K562 (cell line): ENCODE results near the gene OSGEP. TPM values are rescaled to one million over a fixed set of nuclear protein-coding genes. Genes with fewer than 3 reads are reported as not detected.

Source experiments
- DNMT1 ChIP-seq: fragments of 450-650 bp; IDR thresholded peaks from 2 replicates; pipeline ENCODE4 v1.6.1; 2016; ENCODE audit warnings: antibody characterized with exemption, mild to moderate bottlenecking
- DPF2 ChIP-seq: fragments of 450-650 bp; IDR thresholded peaks from 2 replicates; pipeline ENCODE4 v1.6.1; 2016
- KLF6 ChIP-seq: fragments of 250-450 bp; sonication (Bioruptor Pico); IDR thresholded peaks from 2 replicates; pipeline ENCODE4 v1.4.0; 2020; ENCODE audit warnings: mild to moderate bottlenecking, moderate library complexity, borderline replicate concordance
- MBD2 ChIP-seq: sonication (generic); IDR thresholded peaks from 2 replicates; pipeline ENCODE4 v1.6.1; 2016; ENCODE audit warnings: low read depth, borderline replicate concordance
- NFRKB ChIP-seq: fragments of 450-650 bp; IDR thresholded peaks from 2 replicates; pipeline ENCODE4 v1.6.1; 2016; ENCODE audit warnings: low read depth
- PRDM10 ChIP-seq: fragments of 450-650 bp; IDR thresholded peaks from 2 replicates; pipeline ENCODE4 v1.6.1; 2018; ENCODE audit not compliant: partially characterized antibody
- RBM25 ChIP-seq: fragments of 200-400 bp; formaldehyde crosslinking; IDR thresholded peaks from 2 replicates; pipeline ENCODE4 v1.6.1; 2018; ENCODE audit warnings: low read length, low read depth, moderate library complexity; ENCODE audit not compliant: severe bottlenecking
- ZNF212 ChIP-seq: fragments of 450-650 bp; formaldehyde crosslinking; IDR thresholded peaks from 2 replicates; pipeline ENCODE4 v1.4.0; 2020; ENCODE audit warnings: mild to moderate bottlenecking
- ZNF507 ChIP-seq: conservative IDR thresholded peaks from 2 replicates; pipeline ENCODE4 v1.6.1; 2017; ENCODE audit warnings: missing genetic modification characterization, missing compliant biosample characterization
- ZNF639 ChIP-seq, 2 experiments: fragments of 200-800 bp in 1 of 2; sonication (Bioruptor generic) in 1 of 2; sonication (generic) in 1 of 2; formaldehyde crosslinking in 1 of 2; IDR thresholded peaks in 1 of 2; conservative IDR thresholded peaks in 1 of 2; 2 replicates each; pipeline versions ENCODE4 v1.5.0 to v1.6.1; 2016 to 2020; ENCODE audit warnings: missing compliant biosample characterization in 1 of 2, missing genetic modification characterization in 1 of 2, missing genetic modification reagents in 1 of 2
- polyA plus RNA-seq, 8 experiments: library from polyadenylated mRNA; depleted of rRNA in 4 of 8; stranded (reverse) in 5 of 8; unstranded in 3 of 8; fragments of >200 nt; fragmentation: Nextera tagmentation in 2 of 8; fragmentation: Illumina TruSeq in 1 of 8; extraction: Ambion mirVana in 2 of 8; extraction: Trizol in 1 of 8; gene quantifications; 2 replicates each; pipeline versions ENCODE4 v1.2.1 to v1.2.3, GENCODE V29; 2011 to 2014; ENCODE audit warnings: inconsistent platforms in 1 of 8, missing spikeins in 1 of 8
- total RNA-seq, 7 experiments: library from RNA; depleted of rRNA in 6 of 7; stranded (reverse); fragments of >200 nt in 6 of 7; fragmentation: Illumina TruSeq in 2 of 7; extraction: Trizol in 2 of 7; gene quantifications; 2 replicates each; pipeline versions ENCODE4 v1.2.1 to v1.2.3, GENCODE V29; 2011 to 2021; ENCODE audit warnings: low replicate concordance in 1 of 7
- TF ChIP-seq, protein P1 (sequence below): fragments of 250-450 bp; sonication (Bioruptor Pico); IDR thresholded peaks from 2 replicates; pipeline ENCODE4 v1.4.0; 2020; ENCODE audit warnings: mild to moderate bottlenecking, moderate library complexity
- TF ChIP-seq, protein P2 (sequence below): fragments of 250-450 bp; sonication (Bioruptor Pico); IDR thresholded peaks from 2 replicates; pipeline ENCODE4 v1.4.0; 2020; ENCODE audit warnings: borderline replicate concordance
- TF ChIP-seq, protein P3 (sequence below), 2 experiments: fragments of 450-650 bp in 1 of 2; sonication (generic) in 1 of 2; formaldehyde crosslinking in 1 of 2; IDR thresholded peaks in 1 of 2; conservative IDR thresholded peaks in 1 of 2; 2 replicates each; pipeline versions ENCODE4 v1.6.1 to v1.8.1; 2016 to 2023; ENCODE audit warnings: mild to moderate bottlenecking in 2 of 2, moderate library complexity in 2 of 2, inconsistent platforms in 1 of 2, missing genetic modification reagents in 1 of 2

The OSGEP gene
- total and polyA plus RNA-seq, 9 of the 15 experiments (the other 6 are each of a cell fraction or from before 2014, with no cell fraction given): 32.1 to 59.2 (median 44.1) TPM

GRCh38 chr14:20427231-20428009 lies 27.2 kb downstream of the OSGEP start (continued):
- TF ChIP-seq, protein P1, sequence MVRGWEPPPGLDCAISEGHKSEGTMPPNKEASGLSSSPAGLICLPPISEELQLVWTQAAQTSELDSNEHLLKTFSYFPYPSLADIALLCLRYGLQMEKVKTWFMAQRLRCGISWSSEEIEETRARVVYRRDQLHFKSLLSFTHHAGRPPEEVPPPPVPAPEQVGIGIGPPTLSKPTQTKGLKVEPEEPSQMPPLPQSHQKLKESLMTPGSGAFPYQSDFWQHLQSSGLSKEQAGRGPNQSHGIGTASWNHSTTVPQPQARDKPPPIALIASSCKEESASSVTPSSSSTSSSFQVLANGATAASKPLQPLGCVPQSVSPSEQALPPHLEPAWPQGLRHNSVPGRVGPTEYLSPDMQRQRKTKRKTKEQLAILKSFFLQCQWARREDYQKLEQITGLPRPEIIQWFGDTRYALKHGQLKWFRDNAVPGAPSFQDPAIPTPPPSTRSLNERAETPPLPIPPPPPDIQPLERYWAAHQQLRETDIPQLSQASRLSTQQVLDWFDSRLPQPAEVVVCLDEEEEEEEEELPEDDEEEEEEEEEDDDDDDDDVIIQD: no peak
- TF ChIP-seq, protein P2, sequence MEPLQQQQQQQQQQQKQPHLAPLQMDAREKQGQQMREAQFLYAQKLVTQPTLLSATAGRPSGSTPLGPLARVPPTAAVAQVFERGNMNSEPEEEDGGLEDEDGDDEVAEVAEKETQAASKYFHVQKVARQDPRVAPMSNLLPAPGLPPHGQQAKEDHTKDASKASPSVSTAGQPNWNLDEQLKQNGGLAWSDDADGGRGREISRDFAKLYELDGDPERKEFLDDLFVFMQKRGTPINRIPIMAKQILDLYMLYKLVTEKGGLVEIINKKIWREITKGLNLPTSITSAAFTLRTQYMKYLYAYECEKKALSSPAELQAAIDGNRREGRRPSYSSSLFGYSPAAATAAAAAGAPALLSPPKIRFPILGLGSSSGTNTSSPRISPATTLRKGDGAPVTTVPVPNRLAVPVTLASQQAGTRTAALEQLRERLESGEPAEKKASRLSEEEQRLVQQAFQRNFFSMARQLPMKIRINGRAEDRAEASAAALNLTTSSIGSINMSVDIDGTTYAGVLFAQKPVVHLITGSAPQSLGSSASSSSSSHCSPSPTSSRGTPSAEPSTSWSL (CRISPR knock-in tag): no peak
- TF ChIP-seq DPF2 (peak; percentile 75; the same call in 1 of the 2 replicates), NFRKB (peak; percentile 26; the same call in 1 of the 2 replicates), PRDM10 (peak; percentile 94), RBM25 (peak; percentile 24), ZNF507 (tag) (no peak), ZNF639 (CRISPR knock-in tag; conservative IDR thresholded peaks at IDR 0.05 in 1 of 2, IDR thresholded peaks at IDR 0.05 in 1 of 2) (no peak), KLF6 (CRISPR knock-in tag) (no peak), DNMT1 (no peak), MBD2 (0 out of 2 replicates have a peak, but pooled peaks have one; percentile 32), ZNF212 (CRISPR knock-in tag) (no peak)
- TF ChIP-seq, protein P3, sequence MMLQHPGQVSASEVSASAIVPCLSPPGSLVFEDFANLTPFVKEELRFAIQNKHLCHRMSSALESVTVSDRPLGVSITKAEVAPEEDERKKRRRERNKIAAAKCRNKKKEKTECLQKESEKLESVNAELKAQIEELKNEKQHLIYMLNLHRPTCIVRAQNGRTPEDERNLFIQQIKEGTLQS (IDR thresholded peaks at IDR 0.05): peak; percentile 83
- TF ChIP-seq, protein P3 (CRISPR knock-in tag; conservative IDR thresholded peaks at IDR 0.05): no peak
- TF ChIP-seq, all 486 proteins: peak for 23
